GM04503 (cell line): ENCODE data around the gene TMEM41B.
"Not testable (repeated sequence)": the region's sequence is repeated elsewhere in the genome, so short reads cannot be mapped to it uniquely, and the experiment has no call there.

ENCODE experiments used
- DNase-seq: peaks from one replicate; pipeline ENCODE4 v3.0.0-alpha.2; 2012; ENCODE audit warnings: low read depth

The TMEM41B gene

DNA sequence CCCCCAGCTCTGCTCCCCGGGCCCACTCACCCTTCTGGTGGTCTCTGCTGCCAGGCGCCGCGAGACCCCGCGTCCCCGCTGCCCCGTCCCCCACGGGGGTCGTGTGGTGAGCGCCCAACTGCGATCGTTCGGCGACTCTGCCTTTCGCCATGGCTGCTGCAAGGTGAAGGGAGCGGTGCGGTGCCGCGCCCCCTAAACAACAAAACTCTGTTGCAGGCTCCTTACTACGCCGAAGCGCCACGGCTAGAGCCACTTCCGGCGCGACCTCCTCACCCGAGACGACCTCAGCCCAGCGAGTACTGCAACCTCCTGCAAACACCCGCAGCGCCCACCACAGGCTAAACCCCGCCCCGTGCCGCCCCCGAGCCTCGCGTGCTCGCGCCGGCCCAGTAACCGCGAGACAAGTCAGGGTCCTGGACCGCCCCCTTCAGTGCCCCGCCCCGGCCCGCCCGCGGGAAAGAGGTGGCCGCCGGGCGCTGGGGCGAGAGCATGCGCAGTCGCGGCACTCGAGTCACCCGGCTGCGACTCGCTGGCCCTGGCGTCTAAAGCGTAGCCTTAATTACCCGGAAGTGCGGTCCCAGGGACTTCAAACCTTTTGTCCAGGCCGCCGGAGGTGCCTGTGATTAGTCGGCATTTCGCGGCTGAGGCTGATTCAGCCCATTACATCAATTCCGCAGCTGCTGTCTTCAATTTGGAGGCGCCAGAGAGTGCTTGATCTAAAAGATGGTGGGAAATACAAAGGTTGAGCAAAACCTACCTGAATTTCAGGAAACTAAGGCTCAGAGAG is at the start of gene TMEM41B:
TMEM41B (minus strand) TSS at position 303 of the 787 bp plus-strand sequence; CDS start at position 151, 152 bp downstream.
- DNase-seq = peak; percentile 93

- DNase-seq = no peak
These were observed 48.0 kb upstream of the TMEM41B start for GRCh38 chr11:9362393-9362863.

DNA sequence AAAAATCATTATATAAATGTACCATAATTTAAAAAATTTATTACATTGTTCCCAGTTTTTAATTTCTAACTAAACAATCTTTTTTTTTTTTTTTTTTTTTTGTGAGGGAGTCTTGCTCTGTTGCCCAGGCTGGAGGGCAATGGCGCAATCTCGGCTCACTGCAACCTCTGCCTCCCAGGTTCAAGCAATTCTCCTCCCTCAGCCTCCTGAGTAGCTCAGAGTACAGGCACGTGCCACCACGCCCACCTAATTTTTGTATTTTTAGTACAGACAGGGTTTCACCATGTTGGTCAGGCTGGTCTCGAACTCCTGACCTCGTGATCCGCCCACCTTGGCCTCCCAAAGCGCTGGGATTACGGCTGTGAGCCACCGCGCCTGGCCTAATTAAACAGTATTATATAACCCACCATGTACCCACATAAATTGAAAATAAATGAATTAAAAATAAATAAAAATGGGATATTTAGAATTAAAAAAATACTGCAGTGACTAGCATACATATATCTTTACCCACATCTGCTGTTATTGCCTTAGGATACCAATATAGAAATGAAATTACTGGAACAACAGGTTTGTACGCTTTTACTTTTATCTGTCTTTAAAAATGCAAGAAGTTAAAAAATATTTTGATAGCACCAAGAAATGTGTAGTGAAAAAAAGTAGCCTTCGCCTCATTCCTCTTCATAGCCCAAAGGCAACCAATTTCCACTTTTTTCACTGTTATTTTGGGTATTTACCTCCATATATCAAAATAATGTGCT is 46.6 kb upstream of the TMEM41B start:
- DNase-seq = not testable (repeated sequence)

- no peak for DNase-seq
These were observed 42.6 kb upstream of the TMEM41B start for GRCh38 chr11:9357041-9357440.

- no peak for DNase-seq
These were observed 37.0 kb upstream of the TMEM41B start for GRCh38 chr11:9351321-9351881.

GRCh38 chr11:9347779-9348178 is 33.4 kb upstream of the TMEM41B start:
- not testable (repeated sequence) for DNase-seq

- DNase-seq = no peak
These were observed 32.7 kb upstream of the TMEM41B start for GRCh38 chr11:9347100-9347499.

GRCh38 chr11:9344061-9344680 is 29.8 kb upstream of the TMEM41B start:
- no peak for DNase-seq

DNA sequence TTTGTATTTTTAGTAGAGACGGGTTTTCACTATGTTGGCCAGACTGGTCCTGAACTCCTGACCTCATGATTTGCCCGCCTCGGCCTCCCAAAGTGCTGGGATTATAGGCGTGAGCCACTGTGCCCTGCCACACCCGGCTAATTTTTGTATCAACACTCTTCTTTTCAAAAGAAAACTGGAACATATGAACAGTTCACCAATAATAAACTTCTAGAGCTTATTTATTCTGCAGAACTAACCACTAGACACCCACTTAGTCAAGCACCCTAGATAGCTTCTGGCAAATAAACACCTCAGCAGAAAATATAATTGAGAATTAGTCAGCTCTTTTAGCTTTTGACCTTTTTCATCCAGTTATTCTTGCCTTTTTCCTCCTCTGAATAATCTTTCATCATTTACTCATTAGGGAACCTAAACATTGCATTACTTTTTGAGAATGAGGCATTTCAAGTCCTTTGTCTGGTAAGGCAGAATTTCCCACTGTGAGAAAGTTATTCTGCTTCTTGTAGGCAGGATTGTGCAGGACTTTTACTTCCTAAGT is 27.3 kb upstream of the TMEM41B start:
- DNase-seq = no peak

- no peak for DNase-seq
These were observed 18.3 kb upstream of the TMEM41B start for GRCh38 chr11:9332655-9333054.

DNA sequence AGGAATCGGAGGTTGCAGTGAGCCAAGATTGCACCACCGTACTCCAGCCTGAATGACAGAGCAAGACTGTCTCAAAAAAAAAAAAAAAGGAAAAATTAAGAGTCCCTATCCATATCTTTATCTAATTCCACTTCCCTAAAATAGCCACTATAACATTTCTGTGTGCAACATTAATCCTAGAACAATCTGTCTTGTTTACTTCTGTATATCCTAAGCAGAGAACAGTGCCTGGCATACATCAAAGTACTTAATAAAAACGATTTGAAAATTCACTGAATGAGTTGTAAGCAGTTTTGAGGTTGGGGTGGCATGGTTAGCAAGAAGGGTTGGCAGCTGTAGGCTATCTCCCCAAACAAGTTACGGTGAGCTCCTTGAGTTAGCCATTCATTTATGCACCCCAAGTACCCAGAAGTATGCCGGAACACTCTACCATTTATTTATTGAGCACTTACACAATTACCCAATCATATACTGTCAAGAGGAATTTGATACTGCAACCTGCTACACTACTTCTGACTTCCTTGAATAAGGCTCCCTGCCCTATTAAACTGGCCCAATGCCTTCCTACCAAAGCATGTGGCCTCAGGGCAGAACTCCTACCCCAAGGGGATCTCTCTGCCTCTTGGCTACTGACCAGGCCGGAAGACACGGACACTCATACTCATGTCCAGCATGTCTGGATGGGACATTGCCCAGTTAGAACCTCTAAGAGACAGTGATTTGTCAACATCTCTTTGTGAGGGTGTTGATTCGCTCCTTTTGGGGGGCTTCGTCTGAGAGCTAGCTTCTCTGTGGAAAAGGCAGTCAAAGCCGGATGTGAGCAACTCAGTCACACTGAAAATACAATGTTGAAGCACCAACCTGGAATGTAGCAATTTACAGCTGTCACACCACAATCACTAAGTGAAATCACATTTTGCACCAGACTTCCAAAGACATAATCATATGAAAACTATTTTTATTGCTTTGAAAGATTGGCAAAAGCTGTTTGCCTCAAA is 16.3 kb upstream of the TMEM41B start:
- DNase-seq = peak; percentile 95

GRCh38 chr11:9320047-9320446 is 5.7 kb upstream of the TMEM41B start:
- no peak for DNase-seq

DNA sequence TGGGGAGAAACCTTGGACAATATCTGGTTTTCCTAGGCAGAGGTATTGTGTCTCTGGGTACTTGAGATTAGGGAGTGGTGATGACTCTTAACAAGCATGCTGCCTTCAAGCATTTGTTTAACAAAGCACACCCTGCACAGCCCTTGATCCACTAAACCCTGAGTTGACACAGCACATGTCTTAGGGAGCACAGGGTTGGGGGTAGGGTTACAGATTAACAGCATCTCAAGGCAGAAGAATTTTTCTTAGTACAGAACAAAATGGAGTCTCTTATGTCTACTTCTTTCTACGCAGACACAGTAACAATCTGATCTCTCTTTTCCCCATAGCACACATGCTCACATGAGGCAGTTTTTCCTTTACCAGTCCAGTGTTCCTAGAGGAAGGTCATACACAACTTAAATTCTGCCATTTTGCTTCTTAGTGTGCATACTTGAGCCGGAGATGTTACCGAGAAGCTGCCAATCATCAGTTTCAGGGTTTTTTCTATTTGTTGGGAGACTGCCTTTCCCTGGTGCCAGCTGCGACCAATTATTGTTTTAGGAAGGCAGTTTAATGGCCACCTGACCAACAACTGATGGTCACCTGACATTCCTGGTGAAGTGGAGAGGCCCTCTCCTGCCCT is 5.1 kb upstream of the TMEM41B start:
- DNase-seq = not testable (repeated sequence)

DNA sequence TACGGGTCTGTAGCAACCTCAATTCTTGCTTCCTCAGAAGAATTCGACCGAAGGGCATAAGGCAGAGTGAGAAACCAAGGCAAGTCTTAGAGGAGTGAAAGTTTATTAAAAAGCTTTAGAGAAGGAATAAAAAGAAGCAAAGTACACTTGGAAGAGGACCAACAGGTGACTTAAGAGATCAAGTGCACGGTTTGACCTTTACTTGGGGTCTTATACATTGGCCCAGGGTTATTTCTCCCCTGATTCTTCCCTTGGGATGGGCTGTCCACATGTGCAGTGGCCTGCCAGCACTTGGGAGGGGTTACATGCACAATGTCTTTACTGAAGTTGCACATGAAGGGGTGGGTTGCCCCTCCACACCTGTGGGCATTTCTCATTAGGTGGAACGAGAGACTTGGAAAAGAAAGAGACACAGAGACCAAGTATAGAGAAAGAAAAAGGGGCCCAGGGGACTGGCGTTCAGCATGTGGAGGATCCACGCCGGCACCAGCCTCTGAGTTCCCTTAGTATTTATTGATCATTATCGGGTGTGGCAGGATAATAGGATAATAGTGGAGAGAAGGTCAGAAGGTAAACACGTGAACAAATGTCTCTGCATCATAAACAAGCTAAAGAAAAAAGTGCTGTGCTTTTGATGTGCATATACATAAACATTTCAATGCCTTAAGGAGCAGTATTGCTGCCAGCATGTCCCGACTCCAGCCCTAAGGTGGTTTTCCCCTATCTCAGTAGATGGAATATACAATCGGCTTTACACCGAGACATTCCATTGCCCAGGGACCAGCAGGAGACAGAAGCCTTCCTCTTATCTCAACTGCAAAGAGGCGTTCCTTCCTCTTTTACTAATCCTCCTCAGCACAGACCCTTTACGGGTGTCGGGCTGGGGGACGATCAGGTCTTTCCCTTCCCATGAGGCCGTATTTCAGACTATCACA is 4.3 kb upstream of the TMEM41B start:
- not testable (repeated sequence) for DNase-seq

GRCh38 chr11:9316334-9316733 is 1.9 kb upstream of the TMEM41B start:
- no peak for DNase-seq

- DNase-seq = no peak
These were observed 790 bp upstream of the TMEM41B start for GRCh38 chr11:9315078-9315688.

DNA sequence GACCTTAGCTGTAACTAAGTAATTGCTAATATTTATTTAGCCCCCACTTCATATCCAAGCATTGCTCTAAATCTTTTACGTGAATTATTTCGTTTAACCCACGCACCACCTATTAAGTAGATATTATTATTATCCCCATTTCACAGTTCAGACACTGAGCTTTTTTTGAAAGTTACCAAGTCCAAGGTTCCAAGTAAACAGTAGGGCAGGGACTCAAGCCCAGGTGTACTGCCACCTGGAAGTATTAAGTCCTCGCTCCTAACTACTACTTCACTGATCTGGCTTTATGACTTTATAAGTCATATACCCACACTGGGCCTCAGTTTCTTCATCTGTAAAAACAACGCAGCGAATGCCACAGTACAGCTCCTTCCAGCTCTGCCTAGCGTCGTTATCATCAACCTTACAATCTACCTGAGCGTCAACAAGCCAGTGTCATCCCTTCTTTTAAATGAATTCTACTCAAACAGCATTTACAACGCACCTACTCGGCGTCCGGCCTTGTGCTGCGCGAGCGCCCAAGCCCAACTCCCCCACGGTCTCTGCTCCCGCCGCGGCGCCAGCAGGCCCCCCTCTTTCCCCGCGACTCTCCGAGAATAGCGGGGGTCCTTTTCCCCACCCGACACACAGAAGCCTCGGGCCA is 624 bp downstream of the TMEM41B start:
- no peak for DNase-seq

DNA sequence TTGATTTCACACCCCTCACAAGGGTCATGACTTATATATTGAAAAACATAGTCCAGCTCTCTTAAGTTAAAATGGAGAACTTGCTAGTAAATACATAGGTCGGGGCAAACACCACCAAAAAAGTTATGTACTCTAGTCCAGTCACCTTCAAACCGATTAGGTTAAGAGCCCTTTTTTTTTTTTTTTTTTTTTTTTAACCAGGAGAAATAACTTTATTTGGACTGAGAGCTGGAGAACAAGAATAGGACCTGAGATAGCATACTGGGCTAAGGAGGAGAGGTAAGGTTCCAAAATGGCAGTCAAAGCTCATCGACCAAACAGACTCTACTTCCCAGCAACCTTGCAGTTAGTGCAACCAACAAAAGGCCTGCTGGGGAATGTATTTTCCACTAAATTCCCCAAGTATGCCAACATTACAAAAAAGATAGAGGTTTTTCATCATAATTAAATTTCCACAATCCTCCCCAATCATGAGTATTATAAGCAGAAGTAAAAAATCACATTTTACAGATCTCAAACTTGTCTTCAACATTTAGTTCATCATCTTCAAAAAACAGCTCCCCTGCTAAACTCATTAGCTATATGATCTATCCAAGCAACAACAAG is 3.8 kb downstream of the TMEM41B start:
- no peak for DNase-seq
